Measurements from ENCODE around the gene DTNB. TPM values are rescaled to one million over a fixed set of nuclear protein-coding genes. Genes with fewer than 3 reads are reported as not detected.

DTNB gene
- polyA plus RNA-seq, 1 experiment: 12.5 TPM

DNA sequence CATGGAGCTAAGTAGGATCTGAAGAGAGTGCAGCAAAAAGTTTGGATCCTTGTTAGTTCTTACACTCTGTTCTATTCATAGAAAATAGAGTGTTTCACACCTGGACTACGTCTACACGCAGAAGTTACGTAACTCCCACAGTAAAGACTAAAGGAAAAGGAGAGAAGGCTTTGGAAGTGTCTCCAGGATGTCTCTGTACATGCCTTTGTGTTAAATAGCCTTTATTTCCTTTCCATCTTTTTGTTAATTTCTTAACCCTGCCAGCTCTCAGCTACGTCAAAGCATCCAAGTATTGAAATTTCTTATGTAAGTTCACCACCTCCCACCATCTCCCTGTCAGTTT lies 8.4 kb downstream of the DTNB start:
- no peak for DNase-seq (ENCODE audit: low read depth, low spot score)
- CTCF ChIA-PET: interaction anchor here (0.6 to 5.7 kb wide), 42 partner anchors 9 to 690 kb away, joined by 3 to 198 read pairs (median 5); partner anchors contain the start of gene DTNB

DNA sequence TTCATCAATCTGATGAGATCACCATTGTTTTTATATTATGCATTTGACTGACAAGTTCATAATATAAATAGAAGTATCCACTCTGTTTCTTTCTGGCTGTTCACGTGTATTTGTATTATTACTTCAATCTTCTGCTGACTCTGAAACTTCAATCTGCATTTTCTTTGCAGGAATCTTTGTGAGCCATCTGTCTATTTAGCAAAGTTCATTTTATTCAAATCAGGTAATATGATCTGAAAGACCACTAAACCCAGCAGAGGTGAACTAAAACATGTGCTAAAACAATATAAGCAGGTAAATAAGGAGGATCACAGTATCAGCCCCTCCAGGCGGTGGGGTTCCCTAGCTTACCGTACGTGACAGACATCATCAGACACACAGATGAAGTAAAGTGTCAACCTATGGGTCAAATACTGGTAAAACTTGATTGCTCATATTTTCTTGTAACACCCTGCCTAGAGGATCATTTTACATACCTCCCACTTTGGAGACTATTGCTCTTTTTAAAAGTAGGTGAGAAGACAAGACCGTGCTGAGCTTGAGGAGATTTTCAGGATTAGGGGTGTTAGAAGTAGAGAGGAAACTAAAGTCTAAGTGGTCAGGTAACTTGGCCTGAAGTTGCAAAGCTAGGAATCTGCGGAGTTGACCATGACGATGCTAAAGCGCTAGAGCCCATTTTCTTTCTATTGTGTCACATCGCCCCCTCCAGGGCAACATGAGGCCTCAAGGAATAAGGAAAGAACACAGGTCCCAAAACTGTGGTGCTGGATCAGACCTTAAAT lies 9.0 kb downstream of the DTNB start:
- Histone ChIP-seq H3K4me3 (ENCODE audit: low read depth, low read length) (no peak overlapping the region), H3K27ac (ENCODE audit: low read depth, low read length) (no peak overlapping the region), H3K9me3 (ENCODE audit: control insufficient read depth, insufficient read depth, low read length) (no peaks in the 10 kb centered on the region), H3K27me3 (ENCODE audit: control insufficient read depth, insufficient read depth, low read length) (no peaks in the 10 kb centered on the region)
- ChIA-PET CTCF (interaction anchor here (0.6 to 5.7 kb wide), 49 partner anchors 9 to 689 kb away, joined by 3 to 198 read pairs (median 5); partner anchors contain the start of gene DTNB), POLR2A (no interaction called here)
- TF ChIP-seq, protein P1, sequence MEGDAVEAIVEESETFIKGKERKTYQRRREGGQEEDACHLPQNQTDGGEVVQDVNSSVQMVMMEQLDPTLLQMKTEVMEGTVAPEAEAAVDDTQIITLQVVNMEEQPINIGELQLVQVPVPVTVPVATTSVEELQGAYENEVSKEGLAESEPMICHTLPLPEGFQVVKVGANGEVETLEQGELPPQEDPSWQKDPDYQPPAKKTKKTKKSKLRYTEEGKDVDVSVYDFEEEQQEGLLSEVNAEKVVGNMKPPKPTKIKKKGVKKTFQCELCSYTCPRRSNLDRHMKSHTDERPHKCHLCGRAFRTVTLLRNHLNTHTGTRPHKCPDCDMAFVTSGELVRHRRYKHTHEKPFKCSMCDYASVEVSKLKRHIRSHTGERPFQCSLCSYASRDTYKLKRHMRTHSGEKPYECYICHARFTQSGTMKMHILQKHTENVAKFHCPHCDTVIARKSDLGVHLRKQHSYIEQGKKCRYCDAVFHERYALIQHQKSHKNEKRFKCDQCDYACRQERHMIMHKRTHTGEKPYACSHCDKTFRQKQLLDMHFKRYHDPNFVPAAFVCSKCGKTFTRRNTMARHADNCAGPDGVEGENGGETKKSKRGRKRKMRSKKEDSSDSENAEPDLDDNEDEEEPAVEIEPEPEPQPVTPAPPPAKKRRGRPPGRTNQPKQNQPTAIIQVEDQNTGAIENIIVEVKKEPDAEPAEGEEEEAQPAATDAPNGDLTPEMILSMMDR (IDR thresholded peaks at IDR 0.05; ENCODE audit: low read depth, low read length): peak; percentile 85
- peak; percentile 44 for DNase-seq (ENCODE audit: low read depth, low spot score)

More for the DNA sequence above, 8.4 kb downstream of the DTNB start:
- no peaks in the 10 kb centered on the region for H3K9me3 ChIP-seq (ENCODE audit: control insufficient read depth, insufficient read depth, low read length)
- H3K27ac ChIP-seq (ENCODE audit: low read depth, low read length): no peak overlapping the region
- H3K27me3 ChIP-seq (ENCODE audit: control insufficient read depth, insufficient read depth, low read length): no peaks in the 10 kb centered on the region
- TF ChIP-seq, protein P1 (IDR thresholded peaks at IDR 0.05; ENCODE audit: low read depth, low read length): no peak
- POLR2A ChIA-PET: no interaction called here
- no peak overlapping the region for H3K4me3 ChIP-seq (ENCODE audit: low read depth, low read length)

DNA sequence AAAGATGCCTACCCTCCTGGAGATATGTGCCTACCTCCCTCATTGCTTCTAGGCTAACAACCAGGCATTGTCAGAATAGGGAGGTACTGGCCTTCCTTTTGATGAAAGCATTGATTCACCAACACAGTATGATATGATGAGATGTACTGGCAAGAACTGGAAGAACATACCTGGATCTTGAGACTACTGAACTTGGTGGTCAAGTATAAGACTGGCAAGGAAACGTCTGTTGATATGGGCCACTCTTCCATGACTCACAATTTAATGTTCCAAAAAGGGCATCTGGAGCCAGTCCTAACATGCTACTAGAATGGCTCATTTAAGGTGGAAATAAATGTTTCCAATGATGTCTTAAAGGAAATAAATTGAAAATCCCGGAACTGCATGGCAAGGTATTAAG lies 18.1 kb downstream of the DTNB start:
- H3K4me3 ChIP-seq (ENCODE audit: low read depth, low read length): no peak overlapping the region
- no peak for DNase-seq (ENCODE audit: low read depth, low spot score)
- ChIA-PET POLR2A (no interaction called here), CTCF (no interaction called here)
- TF ChIP-seq, protein P1 (IDR thresholded peaks at IDR 0.05; ENCODE audit: low read depth, low read length): no peak
- H3K9me3 ChIP-seq (ENCODE audit: control insufficient read depth, insufficient read depth, low read length): no peaks in the 10 kb centered on the region
- no peak overlapping the region for H3K27ac ChIP-seq (ENCODE audit: low read depth, low read length)
- no peaks in the 10 kb centered on the region for H3K27me3 ChIP-seq (ENCODE audit: control insufficient read depth, insufficient read depth, low read length)

DNA sequence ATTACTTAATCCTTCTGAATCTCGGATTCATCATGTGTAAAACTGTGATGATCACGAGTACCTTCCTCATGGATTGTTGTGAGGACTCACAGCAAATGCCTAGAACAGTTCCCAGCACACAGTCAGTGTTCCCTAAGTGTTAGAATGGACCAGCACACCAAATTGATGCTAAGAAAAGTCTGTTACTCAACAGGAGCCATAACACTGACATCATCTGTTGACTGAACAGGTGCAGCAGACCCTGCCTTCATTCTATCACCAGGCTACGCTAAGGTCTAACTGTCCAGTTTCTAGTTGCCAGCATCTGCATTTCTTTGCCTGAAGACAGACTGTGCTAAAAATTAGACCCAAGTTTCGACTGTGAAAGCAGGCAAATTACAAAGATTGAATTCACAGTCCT lies 18.6 kb downstream of the DTNB start:
- POLR2A ChIA-PET: no interaction called here
- no peak for DNase-seq (ENCODE audit: low read depth, low spot score)
- Histone ChIP-seq H3K4me3 (ENCODE audit: low read depth, low read length) (no peak overlapping the region), H3K27me3 (ENCODE audit: control insufficient read depth, insufficient read depth, low read length) (no peaks in the 10 kb centered on the region), H3K27ac (ENCODE audit: low read depth, low read length) (no peak overlapping the region), H3K9me3 (ENCODE audit: control insufficient read depth, insufficient read depth, low read length) (no peaks in the 10 kb centered on the region)
- CTCF ChIA-PET: interaction anchor here (4.3 kb wide), 1 partner anchor 10 kb away, joined by 30 read pairs; no protein-coding TSS in a partner anchor
- TF ChIP-seq, protein P1 (IDR thresholded peaks at IDR 0.05; ENCODE audit: low read depth, low read length): no peak

DNA sequence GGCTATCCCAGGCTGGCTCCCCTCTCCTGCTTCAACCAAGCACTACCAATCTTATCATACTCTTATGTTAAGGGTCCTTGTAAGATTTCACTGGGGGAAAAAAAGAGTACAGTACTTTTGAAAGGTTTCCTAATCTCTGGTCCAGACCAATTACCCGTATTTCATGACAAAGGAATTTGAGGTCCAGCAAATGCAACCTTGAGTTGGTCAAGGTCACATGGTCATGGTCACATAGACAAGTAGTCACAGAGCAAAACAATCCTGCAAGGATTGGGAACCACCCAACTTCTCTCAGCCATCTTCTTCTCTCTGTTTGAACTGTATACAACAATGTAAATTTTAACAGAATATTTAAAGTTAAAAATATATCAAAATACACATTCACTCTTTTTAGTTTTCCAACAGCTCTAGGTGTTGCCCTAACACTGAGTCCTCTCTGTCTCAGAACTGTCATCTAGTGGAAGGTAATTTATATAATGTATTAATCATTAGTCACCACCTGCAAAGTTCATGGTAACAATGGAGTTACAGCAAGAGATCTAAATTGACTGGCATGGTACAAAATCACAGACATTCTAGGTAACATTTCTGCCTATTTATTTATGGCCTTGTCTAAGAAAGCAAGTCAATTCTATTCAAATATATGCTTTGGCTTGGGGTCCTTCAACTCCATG lies 21.5 kb downstream of the DTNB start:
- H3K27ac ChIP-seq (ENCODE audit: low read depth, low read length): no peak overlapping the region
- H3K9me3 ChIP-seq (ENCODE audit: control insufficient read depth, insufficient read depth, low read length): no peaks in the 10 kb centered on the region
- TF ChIP-seq, protein P1 (IDR thresholded peaks at IDR 0.05; ENCODE audit: low read depth, low read length): no peak
- no peaks in the 10 kb centered on the region for H3K27me3 ChIP-seq (ENCODE audit: control insufficient read depth, insufficient read depth, low read length)
- CTCF ChIA-PET: interaction anchor here (0.6 to 4.3 kb wide), 4 partner anchors 13 to 1211 kb away, joined by 3 to 30 read pairs (median 12); no protein-coding TSS in a partner anchor
- no peak for DNase-seq (ENCODE audit: low read depth, low spot score)
- H3K4me3 ChIP-seq (ENCODE audit: low read depth, low read length): no peak overlapping the region
- POLR2A ChIA-PET: no interaction called here

Measured in AG04450 (cell line).